ENCODE results near the gene HYAL2.
"Not testable (repeated sequence)": the region's sequence is repeated elsewhere in the genome, so short reads cannot be mapped to it uniquely, and the experiment has no call there.

The HYAL2 gene

DNA sequence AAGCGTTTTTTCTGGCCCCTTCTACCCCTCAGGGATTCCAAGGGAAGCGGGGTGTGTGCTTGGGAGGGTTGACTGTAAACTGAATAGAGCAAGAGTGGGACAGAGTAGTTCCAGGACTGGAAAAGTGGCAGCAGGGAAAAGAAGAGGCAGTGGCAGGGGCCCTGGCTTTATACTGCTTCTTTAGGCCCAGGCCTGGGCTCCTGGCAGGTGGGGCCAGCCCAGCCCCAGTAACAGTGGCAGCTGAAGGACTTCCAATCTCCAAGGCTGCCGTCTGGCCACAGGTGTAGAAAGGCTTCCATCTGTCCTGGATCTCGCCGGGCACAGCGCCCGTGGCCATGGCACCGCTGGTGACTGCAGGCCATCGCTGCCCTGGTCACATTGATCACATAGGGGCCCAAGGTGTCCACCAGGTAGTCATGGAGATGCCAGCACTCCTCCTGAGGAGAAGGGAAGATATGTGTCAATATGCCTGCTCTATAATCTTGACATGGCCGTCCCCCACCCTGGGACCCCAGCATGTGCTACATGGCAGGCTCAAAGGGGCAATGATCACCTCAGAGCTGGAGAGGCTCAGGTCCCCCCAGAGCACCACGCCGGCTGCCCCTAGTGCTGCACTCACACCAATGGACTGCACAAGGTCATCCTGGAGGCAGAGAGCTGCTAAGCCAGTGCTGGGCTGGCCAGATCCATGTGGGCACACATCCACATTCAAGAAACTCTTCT lies 29.3 kb downstream of the HYAL2 start:
- DNase-seq (ENCODE audit: low read depth in 2 of 3, low spot score in 1 of 3), result no peak

GRCh38 chr3:50292159-50293078 lies 30.1 kb downstream of the HYAL2 start, which contains the start of gene IFRD2:
Gene IFRD2, minus strand, starts transcription at chr3:50292429. Its CDS starts 155 bp downstream, at chr3:50292274.
- DNase-seq (ENCODE audit: low read depth in 2 of 3, low spot score in 1 of 3), result peak; percentile 87 to 93 (median 92)

GRCh38 chr3:50290161-50290641 lies 32.3 kb downstream of the HYAL2 start:
- DNase-seq (ENCODE audit: low read depth in 2 of 3, low spot score in 1 of 3), result no peak

GRCh38 chr3:50289130-50289529 lies 33.4 kb downstream of the HYAL2 start:
- DNase-seq (ENCODE audit: low read depth in 2 of 3, low spot score in 1 of 3), result no peak

- no peak for DNase-seq (ENCODE audit: low read depth in 2 of 3, low spot score in 1 of 3)
Observed at GRCh38 chr3:50288387-50289007, 34.0 kb downstream of the HYAL2 start.

DNA sequence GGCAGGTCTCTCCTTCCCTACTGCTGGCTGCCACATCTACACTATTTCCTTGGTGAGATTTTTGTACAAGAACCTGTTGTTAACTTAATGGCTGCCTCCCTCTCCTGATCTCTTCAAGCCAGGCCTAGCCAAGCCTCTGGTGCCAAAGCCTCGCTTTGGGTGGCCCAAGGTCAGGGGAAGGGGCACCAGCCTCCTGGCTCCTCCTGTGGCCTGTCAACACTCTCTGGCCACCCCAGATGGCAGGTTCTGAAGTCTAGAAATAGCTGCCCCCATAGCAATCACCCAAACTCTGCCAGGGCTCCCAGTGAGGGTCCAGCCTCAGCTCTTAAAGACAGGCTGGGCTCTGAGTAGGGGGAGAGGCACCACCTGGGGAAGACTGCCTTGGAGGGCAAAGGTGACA lies 35.3 kb downstream of the HYAL2 start:
- DNase-seq (ENCODE audit: low read depth in 2 of 3, low spot score in 1 of 3), result no peak

DNA sequence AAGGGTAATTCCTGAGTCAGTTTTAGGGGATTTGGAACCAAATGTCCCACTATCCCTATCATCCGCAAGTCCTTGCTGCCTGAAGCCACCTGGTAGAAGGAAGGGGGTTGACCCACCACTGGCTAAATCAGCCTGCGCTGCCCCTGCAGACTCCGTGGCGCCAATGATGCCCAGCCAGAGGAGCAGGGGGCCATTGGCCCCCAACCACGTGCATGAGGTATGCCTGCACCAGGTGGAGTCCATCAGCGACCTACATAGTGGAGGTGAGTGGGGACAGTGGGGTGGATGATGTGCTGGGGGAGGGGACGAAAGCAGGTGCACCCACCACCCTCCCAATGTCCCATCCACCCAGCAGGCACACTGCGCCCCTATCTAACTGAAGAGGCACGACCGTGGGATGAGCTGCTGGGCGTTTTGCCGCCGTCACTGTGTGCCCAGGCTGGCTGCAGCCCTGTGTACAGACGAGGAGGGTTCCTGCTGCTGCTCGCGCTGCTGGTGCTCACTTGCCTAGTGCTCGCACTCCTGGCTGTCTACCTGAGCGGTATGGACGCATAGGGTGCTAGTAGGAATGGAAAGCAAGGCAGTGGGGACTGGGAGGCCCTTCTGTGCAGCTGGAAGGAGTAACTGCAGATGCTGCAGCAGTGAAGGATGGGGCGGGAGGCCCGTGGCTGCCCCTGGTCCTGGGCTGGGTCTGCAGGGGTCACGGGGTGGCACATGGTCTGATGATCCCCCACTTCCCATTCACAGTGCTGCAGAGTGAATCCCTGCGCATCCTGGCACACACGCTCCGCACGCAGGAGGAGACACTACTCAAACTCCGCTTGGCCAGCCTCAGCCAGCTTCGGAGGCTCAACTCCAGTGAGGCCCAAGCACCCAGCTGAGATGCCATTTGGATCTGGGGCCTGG lies 36.0 kb downstream of the HYAL2 start:
- no peak for DNase-seq (ENCODE audit: low read depth in 2 of 3, low spot score in 1 of 3)

GRCh38 chr3:50284121-50284520 lies 38.4 kb downstream of the HYAL2 start:
- DNase-seq (ENCODE audit: low read depth in 2 of 3, low spot score in 1 of 3), result not testable (repeated sequence)

- DNase-seq (ENCODE audit: low read depth in 2 of 3, low spot score in 1 of 3), result no peak
Observed at GRCh38 chr3:50279255-50280016, 43.1 kb downstream of the HYAL2 start.

DNA sequence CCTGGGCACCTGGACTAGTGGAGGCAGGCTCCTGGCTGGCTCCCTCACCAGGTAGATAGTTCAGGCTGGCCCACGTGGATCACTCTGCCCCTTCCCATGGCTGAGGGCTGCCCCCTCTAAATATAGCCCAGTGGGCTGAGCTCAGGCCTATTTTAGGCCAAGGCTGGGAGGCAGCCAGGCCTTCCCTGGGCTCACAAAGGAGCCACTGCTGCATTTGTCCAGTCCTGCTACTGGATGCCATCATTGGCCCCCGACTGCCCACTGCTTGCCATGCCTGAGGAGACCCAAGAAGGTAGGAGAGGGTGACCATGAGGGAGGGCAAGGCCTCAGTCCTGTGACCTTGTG lies 43.7 kb downstream of the HYAL2 start, which contains the start of gene LSMEM2:
Gene LSMEM2 (plus strand): TSS at position 208 of the 345 bp plus-strand sequence. CDS start 27 bp downstream, at position 235.
- DNase-seq (ENCODE audit: low read depth in 2 of 3, low spot score in 1 of 3), result no peak

- DNase-seq (ENCODE audit: low read depth in 2 of 3, low spot score in 1 of 3), result no peak
Observed at GRCh38 chr3:50278123-50278879, 44.2 kb downstream of the HYAL2 start.

DNA sequence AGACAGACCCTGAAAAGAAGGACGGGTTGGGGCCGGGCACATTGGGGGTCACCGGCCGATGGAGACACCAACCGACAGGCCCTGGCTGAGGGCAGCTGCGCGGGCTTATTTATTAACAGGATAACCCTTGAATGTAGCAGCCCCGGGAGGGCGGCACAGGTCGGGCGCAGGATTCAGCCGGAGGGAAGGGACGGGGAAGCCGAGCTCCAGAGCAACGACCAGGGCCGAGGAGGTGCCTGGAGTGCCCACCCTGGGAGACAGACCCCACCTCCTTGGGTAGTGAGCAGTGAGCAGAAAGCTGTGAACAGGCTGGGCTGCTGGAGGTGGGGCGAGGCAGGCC lies 45.8 kb downstream of the HYAL2 start:
- DNase-seq (ENCODE audit: low read depth in 2 of 3, low spot score in 1 of 3), result no peak

GRCh38 chr3:50275996-50276761 lies 46.4 kb downstream of the HYAL2 start:
- no peak for DNase-seq (ENCODE audit: low read depth in 2 of 3, low spot score in 1 of 3)

- no peak for DNase-seq (ENCODE audit: low read depth in 2 of 3, low spot score in 1 of 3)
Observed at GRCh38 chr3:50275141-50275995, 47.2 kb downstream of the HYAL2 start.

DNA sequence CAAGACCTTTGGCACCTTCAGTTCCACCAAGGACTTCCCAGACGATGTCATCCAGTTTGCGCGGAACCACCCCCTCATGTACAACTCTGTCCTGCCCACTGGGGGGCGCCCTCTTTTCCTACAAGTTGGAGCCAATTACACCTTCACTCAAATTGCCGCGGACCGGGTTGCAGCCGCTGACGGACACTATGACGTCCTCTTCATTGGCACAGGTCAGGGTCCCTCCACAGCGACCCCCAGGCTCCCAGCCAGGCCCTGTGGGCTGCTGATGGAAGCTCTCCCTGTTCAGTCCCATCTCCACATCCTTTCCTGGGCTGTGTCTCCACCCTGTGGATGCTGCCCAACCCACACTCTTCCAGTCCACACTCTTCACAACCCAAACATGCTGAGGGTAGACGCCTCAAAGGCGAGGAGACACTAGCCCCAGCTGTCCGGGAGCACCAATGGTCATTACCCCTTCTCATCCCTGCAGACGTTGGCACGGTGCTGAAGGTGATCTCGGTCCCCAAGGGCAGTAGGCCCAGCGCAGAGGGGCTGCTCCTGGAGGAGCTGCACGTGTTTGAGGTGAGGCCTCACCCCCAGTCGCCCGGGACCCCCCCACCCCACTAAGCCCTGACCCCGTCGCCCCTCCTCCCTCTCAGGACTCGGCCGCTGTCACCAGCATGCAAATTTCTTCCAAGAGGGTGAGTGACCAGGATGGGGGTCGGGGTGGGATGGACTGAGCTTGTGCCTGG lies 48.0 kb downstream of the HYAL2 start:
- peak; percentile 67 to 72 (median 70) for DNase-seq (ENCODE audit: low read depth in 2 of 3, low spot score in 1 of 3)

- DNase-seq (ENCODE audit: low read depth in 2 of 3, low spot score in 1 of 3), result no peak
Observed at GRCh38 chr3:50273689-50274065, 48.9 kb downstream of the HYAL2 start.
